Upper lobe of right lung (tissue), 1 donor: Measurements from ENCODE around the gene TCF7L2. TPM values are rescaled to one million over a fixed set of nuclear protein-coding genes. Genes with fewer than 3 reads are reported as not detected.
A peak's percentile ranks its signal among the peaks of the same experiment; 100 is the strongest.

Source experiments
- ATAC-seq: fragments of 200-7000 bp; cut with Tn5 transposase; one replicate; pipeline ENCODE4 v1.9.1; 2020; ENCODE audit warnings: mild to moderate bottlenecking, moderate library complexity
- DNase-seq: peaks from one replicate; pipeline ENCODE4 v3.0.0-alpha.2; 2020
- H3K27ac ChIP-seq: fragments of 200-600 bp; one replicate; pipeline ENCODE4 v1.8.0; 2022
- H3K27me3 ChIP-seq: fragments of 200-600 bp; one replicate; pipeline ENCODE4 v1.8.0; 2022; ENCODE audit warnings: mild to moderate bottlenecking
- H3K36me3 ChIP-seq: fragments of 200-600 bp; one replicate; pipeline ENCODE4 v1.8.0; 2022
- H3K4me1 ChIP-seq: fragments of 200-600 bp; one replicate; pipeline ENCODE4 v1.8.0; 2022
- H3K4me3 ChIP-seq: fragments of 200-600 bp; one replicate; pipeline ENCODE4 v1.8.0; 2022; ENCODE audit warnings: mild to moderate bottlenecking
- H3K9me3 ChIP-seq: fragments of 200-600 bp; one replicate; pipeline ENCODE4 v1.8.0; 2022
- intact Hi-C: fragments of 100-400 bp; cut with DNase I; formaldehyde crosslinking; loops from one replicate; pipeline ENCODE4 v1.11.0; 2022
- total RNA-seq: library from RNA; stranded (reverse); fragmentation: NEBNext Ultra II Directional; extraction: Animal tissue kit (Norgen Biotek cat#: 25700); gene quantifications from one replicate; pipeline ENCODE4 v1.2.1, GENCODE V29; 2021
- TF ChIP-seq, protein P1 (sequence below): fragments of 200-600 bp; IDR thresholded peaks from one replicate; pipeline ENCODE4 v1.8.0; 2022; ENCODE audit warnings: antibody characterized with exemption
- donor health status: DM: no; HTN: yes; CAD: no; lungs with severe emphysema.

Gene TCF7L2
- total RNA-seq, 1 donor from 2014 or later = 47.4 TPM

DNA sequence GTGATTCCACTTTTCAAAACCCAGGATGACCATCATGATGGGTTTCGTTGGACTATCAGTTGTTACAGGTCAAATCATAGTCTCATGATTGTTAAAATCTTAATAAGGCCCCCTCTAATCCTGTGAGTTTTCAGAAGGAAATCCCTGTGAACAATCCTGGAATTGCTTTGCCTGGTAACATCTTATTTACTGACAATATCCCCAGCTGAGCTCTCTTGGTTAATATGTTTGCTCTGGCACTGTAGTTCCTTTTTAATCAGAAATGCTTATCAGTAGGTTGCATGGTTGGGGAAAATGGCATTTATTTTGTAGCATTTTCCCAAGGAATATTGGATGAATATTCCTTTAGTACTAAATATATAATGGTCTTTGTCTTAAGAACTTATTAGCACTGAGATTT lies 163.9 kb downstream of the TCF7L2 start:
- peaks cover 14% of the 10 kb centered on the region for H3K4me1 ChIP-seq
- intact Hi-C loops = no loop called here
- no peak overlapping the region for H3K27ac ChIP-seq
- no peaks in the 10 kb centered on the region for H3K36me3 ChIP-seq
- no peaks in the 10 kb centered on the region for H3K27me3 ChIP-seq
- TF ChIP-seq, protein P1, sequence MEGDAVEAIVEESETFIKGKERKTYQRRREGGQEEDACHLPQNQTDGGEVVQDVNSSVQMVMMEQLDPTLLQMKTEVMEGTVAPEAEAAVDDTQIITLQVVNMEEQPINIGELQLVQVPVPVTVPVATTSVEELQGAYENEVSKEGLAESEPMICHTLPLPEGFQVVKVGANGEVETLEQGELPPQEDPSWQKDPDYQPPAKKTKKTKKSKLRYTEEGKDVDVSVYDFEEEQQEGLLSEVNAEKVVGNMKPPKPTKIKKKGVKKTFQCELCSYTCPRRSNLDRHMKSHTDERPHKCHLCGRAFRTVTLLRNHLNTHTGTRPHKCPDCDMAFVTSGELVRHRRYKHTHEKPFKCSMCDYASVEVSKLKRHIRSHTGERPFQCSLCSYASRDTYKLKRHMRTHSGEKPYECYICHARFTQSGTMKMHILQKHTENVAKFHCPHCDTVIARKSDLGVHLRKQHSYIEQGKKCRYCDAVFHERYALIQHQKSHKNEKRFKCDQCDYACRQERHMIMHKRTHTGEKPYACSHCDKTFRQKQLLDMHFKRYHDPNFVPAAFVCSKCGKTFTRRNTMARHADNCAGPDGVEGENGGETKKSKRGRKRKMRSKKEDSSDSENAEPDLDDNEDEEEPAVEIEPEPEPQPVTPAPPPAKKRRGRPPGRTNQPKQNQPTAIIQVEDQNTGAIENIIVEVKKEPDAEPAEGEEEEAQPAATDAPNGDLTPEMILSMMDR = no peak
- H3K4me3 ChIP-seq = no peak overlapping the region
- no peaks in the 10 kb centered on the region for H3K9me3 ChIP-seq
- ATAC-seq (no peak), DNase-seq (no peak)

DNA sequence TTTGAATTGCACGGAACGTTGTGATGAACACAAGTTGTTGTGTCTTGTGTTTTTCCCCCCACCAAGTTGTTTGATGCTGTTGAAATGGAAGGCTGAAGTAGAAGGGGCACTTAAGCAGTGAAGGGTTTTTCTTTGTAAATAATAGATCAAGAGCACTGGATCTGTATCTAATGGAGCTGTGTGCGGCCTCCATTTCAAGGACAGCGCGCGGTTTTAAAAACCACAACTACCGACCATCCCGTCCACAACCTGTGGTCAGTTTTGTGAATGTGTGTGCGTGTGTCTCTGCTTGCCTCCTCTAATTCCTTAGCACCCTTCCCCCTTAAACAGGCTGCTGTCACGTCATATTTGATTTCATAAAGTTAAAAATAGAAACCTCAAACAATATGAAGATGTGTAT lies 165.5 kb downstream of the TCF7L2 start:
- Histone ChIP-seq H3K27ac (no peak overlapping the region), H3K4me3 (no peak overlapping the region), H3K27me3 (no peaks in the 10 kb centered on the region), H3K9me3 (no peaks in the 10 kb centered on the region), H3K4me1 (peaks cover 14% of the 10 kb centered on the region), H3K36me3 (no peaks in the 10 kb centered on the region)
- DNase-seq = no peak
- intact Hi-C loops = no loop called here
- TF ChIP-seq, protein P1 = no peak
- ATAC-seq = no peak

DNA sequence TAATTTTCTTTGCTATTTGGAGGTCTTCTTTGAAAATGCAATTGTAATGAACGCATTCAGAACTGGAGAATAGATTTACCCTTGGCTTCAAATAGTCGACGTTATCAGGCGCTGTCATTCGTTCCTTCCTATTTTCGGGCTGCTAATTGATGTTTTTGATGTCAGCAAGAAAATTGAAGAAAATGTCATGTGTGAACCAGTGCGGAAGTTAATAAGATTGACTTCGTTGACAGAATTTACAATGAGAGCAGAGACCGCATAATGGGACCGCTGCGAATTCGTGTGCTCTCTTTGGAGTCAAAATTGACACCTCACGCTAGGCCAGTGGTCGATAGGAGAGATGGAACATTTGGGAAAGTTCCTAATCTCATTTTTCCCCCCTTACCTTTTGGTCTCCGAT lies 168.8 kb downstream of the TCF7L2 start:
- Histone ChIP-seq H3K4me3 (no peak overlapping the region), H3K27me3 (no peaks in the 10 kb centered on the region), H3K4me1 (peaks cover 5% of the 10 kb centered on the region), H3K36me3 (no peaks in the 10 kb centered on the region), H3K27ac (no peak overlapping the region), H3K9me3 (no peaks in the 10 kb centered on the region)
- TF ChIP-seq, protein P1 = no peak
- DNase-seq = no peak
- intact Hi-C loops = no loop called here
- no peak for ATAC-seq

DNA sequence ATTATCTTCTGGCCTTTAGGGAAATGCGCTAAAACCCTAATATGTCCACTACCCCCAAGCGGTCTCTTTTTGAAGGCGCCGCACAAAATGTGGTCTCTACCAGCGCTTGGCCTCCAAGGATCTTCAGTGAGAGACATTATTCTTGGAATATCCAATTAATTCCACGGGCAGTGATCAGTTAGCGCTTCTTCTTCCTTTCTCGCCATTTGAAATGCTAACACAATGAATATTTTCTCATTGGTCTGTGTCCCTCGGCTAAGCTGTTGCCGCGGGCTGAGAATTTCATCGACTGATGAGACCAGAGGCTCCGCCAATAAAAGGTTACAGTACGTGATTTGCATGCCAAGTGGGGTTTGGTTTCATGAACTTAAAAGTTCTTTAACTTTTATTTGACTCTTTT lies 169.8 kb downstream of the TCF7L2 start:
- intact Hi-C loops = no loop called here
- no peak overlapping the region for H3K27ac ChIP-seq
- H3K27me3 ChIP-seq = no peaks in the 10 kb centered on the region
- H3K4me3 ChIP-seq = no peak overlapping the region
- DNase-seq (no peak), ATAC-seq (no peak)
- H3K36me3 ChIP-seq = no peaks in the 10 kb centered on the region
- peaks cover 5% of the 10 kb centered on the region for H3K4me1 ChIP-seq
- TF ChIP-seq, protein P1 = no peak
- no peaks in the 10 kb centered on the region for H3K9me3 ChIP-seq

DNA sequence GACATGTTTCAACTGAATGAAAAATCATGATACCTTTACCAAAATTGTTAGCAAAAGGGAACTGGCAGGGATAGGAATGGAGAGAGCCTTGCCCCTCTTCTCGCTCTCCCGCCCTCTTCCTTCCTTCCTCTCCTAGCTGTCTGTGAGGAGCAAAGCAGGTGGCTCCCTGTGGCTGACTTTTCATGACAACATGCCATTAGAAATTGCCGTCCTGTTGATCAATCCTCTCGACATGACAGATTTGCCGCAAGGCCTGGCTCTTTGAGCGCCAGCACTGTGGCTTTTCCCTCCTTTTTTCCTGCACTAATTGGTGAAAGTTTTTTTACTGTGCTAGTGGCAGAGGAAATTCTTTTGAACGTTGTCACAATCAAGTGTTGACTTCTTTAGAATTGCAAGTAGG lies 171.1 kb downstream of the TCF7L2 start:
- intact Hi-C loops = no loop called here
- TF ChIP-seq, protein P1 = no peak
- peak; percentile 26 for ATAC-seq

DNA sequence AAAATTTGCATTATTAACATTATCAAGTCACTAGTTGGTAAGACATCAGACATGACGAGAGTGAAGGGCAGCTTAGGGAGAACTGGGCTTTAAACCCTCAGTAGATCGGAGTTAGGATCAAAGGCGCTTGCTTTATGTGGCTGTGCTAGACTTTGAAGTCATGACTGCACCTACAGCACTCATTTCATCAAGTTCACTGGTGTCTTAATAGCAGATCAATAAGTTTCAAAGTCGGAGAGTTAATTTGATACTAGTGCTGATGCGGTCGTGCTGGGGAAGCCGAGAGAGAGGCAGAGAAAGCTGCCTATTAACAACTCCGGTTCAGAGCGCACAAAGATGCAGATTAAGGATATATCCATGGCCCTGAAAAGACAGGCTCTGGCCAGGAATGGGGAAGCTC lies 172.9 kb downstream of the TCF7L2 start:
- intact Hi-C loops = no loop called here
- H3K36me3 ChIP-seq = no peaks in the 10 kb centered on the region
- no peak for DNase-seq
- no peak for ATAC-seq
- no peak overlapping the region for H3K4me3 ChIP-seq
- TF ChIP-seq, protein P1 = no peak
- no peaks in the 10 kb centered on the region for H3K9me3 ChIP-seq
- peaks cover 11% of the 10 kb centered on the region for H3K4me1 ChIP-seq
- no peak overlapping the region for H3K27ac ChIP-seq
- no peaks in the 10 kb centered on the region for H3K27me3 ChIP-seq

More for the DNA sequence above, 171.1 kb downstream of the TCF7L2 start:
- Histone ChIP-seq H3K9me3 (no peaks in the 10 kb centered on the region), H3K36me3 (no peaks in the 10 kb centered on the region), H3K4me1 (peaks cover 8% of the 10 kb centered on the region), H3K27ac (no peak overlapping the region), H3K27me3 (no peaks in the 10 kb centered on the region), H3K4me3 (no peak overlapping the region)
- no peak for DNase-seq
